Hepatocyte (in vitro differentiated cells): ENCODE data around the gene NFRKB. TPM values are rescaled to one million over a fixed set of nuclear protein-coding genes. Genes with fewer than 3 reads are reported as not detected.
A peak's percentile ranks its signal among the peaks of the same experiment; 100 is the strongest.
"Not testable (repeated sequence)": the region's sequence is repeated elsewhere in the genome, so short reads cannot be mapped to it uniquely, and the experiment has no call there.

Experiments used
- DNase-seq: peaks from one replicate; pipeline ENCODE4 v3.0.0-alpha.2; 2016; ENCODE audit warnings: low spot score
- H2AFZ ChIP-seq: fragments of 200-600 bp; sonication (generic); 2 replicates; pipeline ENCODE4 v1.6.0; 2016; ENCODE audit warnings: antibody characterized with exemption, mild to moderate bottlenecking
- H3K27ac ChIP-seq: fragments of 200-600 bp; sonication (generic); 2 replicates; pipeline ENCODE4 v1.5.1; 2016; ENCODE audit warnings: mild to moderate bottlenecking
- H3K27me3 ChIP-seq: fragments of 200-600 bp; sonication (generic); 2 replicates; pipeline ENCODE4 v1.6.1; 2016
- H3K36me3 ChIP-seq: fragments of 200-600 bp; sonication (generic); replicated peaks from 2 replicates; pipeline ENCODE4 v1.5.1; 2016; ENCODE audit warnings: low read depth; ENCODE audit not compliant: insufficient read depth
- H3K4me1 ChIP-seq: fragments of 200-600 bp; sonication (generic); 2 replicates; pipeline ENCODE4 v1.5.1; 2016; ENCODE audit warnings: mild to moderate bottlenecking, moderate library complexity; ENCODE audit not compliant: insufficient read depth
- H3K4me2 ChIP-seq: fragments of 200-600 bp; sonication (generic); 2 replicates; pipeline ENCODE4 v1.6.0; 2016
- H3K4me3 ChIP-seq: fragments of 200-600 bp; sonication (generic); 2 replicates; pipeline ENCODE4 v1.5.1; 2016; ENCODE audit warnings: mild to moderate bottlenecking
- H3K79me2 ChIP-seq: fragments of 200-600 bp; sonication (generic); 2 replicates; pipeline ENCODE4 v1.6.0; 2017; ENCODE audit warnings: mild to moderate bottlenecking
- H3K9me2 ChIP-seq: fragments of 200-600 bp; sonication (generic); replicated peaks from 2 replicates; pipeline ENCODE4 v1.6.0; 2017; ENCODE audit warnings: mild to moderate bottlenecking; ENCODE audit not compliant: insufficient read depth
- H3K9me3 ChIP-seq: fragments of 200-600 bp; sonication (generic); 2 replicates; pipeline ENCODE4 v1.5.1; 2016; ENCODE audit warnings: low read depth, mild to moderate bottlenecking
- H4K20me1 ChIP-seq: fragments of 200-600 bp; sonication (generic); 2 replicates; pipeline ENCODE4 v1.6.0; 2016; ENCODE audit warnings: mild to moderate bottlenecking; ENCODE audit not compliant: insufficient read depth, poor library complexity, severe bottlenecking
- CTCF ChIP-seq: fragments of 200-600 bp; sonication (generic); IDR thresholded peaks from 2 replicates; pipeline ENCODE4 v1.5.1; 2016; ENCODE audit warnings: antibody characterized with exemption, mild to moderate bottlenecking; ENCODE audit not compliant: poor library complexity
- EZH2 ChIP-seq: fragments of 200-600 bp; sonication (generic); IDR thresholded peaks from 2 replicates; pipeline ENCODE4 v1.6.1; 2016; ENCODE audit warnings: antibody characterized with exemption, mild to moderate bottlenecking, borderline replicate concordance
- EZH2phosphoT487 ChIP-seq: fragments of 200-600 bp; sonication (generic); IDR thresholded peaks from one replicate; pipeline ENCODE4 v1.6.1; 2018; ENCODE audit warnings: antibody characterized with exemption, mild to moderate bottlenecking, low read depth, moderate library complexity; ENCODE audit not compliant: unreplicated experiment, severe bottlenecking
- WGBS: methylation state at CpG from one replicate; pipeline ENCODE4 v1.1.6; 2016; ENCODE audit warnings: low lambda C conversion rate; ENCODE audit errors: missing lambda C conversion rate; 5-methylcytosine and 5-hydroxymethylcytosine counted together
- polyA plus RNA-seq: library from polyadenylated mRNA; unstranded; fragments of >200 nt; fragmentation: Nextera tagmentation; extraction: Ambion mirVana; gene quantifications from 2 replicates; pipeline ENCODE4 v1.2.1, GENCODE V29; 2016
- total RNA-seq: library from RNA; depleted of rRNA; stranded (reverse); fragments of >200 nt; gene quantifications from 2 replicates; pipeline ENCODE4 v1.2.3, GENCODE V29; 2014

Gene NFRKB
- total and polyA plus RNA-seq, 2 experiments from 2014 or later, result 12.8 to 27.3 TPM

- H3K27ac ChIP-seq, result no peak overlapping the region
- TF ChIP-seq CTCF (no peak), EZH2phosphoT487 (no peak), EZH2 (no peak)
- H2AFZ ChIP-seq, result no peak overlapping the region
- no peak overlapping the region for H3K4me3 ChIP-seq
- H3K36me3 ChIP-seq, result no peaks in the 10 kb centered on the region
- H3K4me2 ChIP-seq, result no peak overlapping the region
- H3K79me2 ChIP-seq, result no peaks in the 10 kb centered on the region
- H3K9me3 ChIP-seq, result no peaks in the 10 kb centered on the region
- H3K9me2 ChIP-seq, result no peaks in the 10 kb centered on the region
- DNase-seq, result no peak
- no peaks in the 10 kb centered on the region for H3K27me3 ChIP-seq
- H3K4me1 ChIP-seq, result peaks cover 27% of the 10 kb centered on the region
- WGBS, result 88% methylated on average over 15 of the region's 15 CpGs
- no peaks in the 10 kb centered on the region for H4K20me1 ChIP-seq
Measured at GRCh38 chr11:129849447-129850130, 45.8 kb downstream of the NFRKB start.

GRCh38 chr11:129847361-129847760, 48.0 kb downstream of the NFRKB start:
- H3K4me3 ChIP-seq, H2AFZ ChIP-seq, DNase-seq, H3K9me3 ChIP-seq, H3K27me3 ChIP-seq, H4K20me1 ChIP-seq, H3K79me2 ChIP-seq, H3K36me3 ChIP-seq, H3K9me2 ChIP-seq: not testable (repeated sequence)
- H3K4me1 ChIP-seq, result peaks cover 15% of the 10 kb centered on the region
- peak overlapping the region; percentile 88 for H3K27ac ChIP-seq
- peak overlapping the region; percentile 23 for H3K4me2 ChIP-seq
- 60% methylated on average over 2 of the region's 3 CpGs for WGBS

GRCh38 chr11:129846508-129847335, 48.7 kb downstream of the NFRKB start:
- Histone ChIP-seq H3K4me1 (peaks cover 15% of the 10 kb centered on the region), H3K9me2 (no peaks in the 10 kb centered on the region), H3K36me3 (no peaks in the 10 kb centered on the region), H3K4me3 (no peak overlapping the region), H3K27me3 (no peaks in the 10 kb centered on the region), H3K27ac (peak overlapping the region; percentile 88), H2AFZ (no peak overlapping the region), H3K4me2 (peak overlapping the region; percentile 23), H3K9me3 (no peaks in the 10 kb centered on the region), H4K20me1 (no peaks in the 10 kb centered on the region), H3K79me2 (peaks cover 5% of the 10 kb centered on the region)
- TF ChIP-seq EZH2phosphoT487, result peak; percentile 48
- TF ChIP-seq EZH2, result no peak
- peak; percentile 63 for DNase-seq
- WGBS, result 50% methylated on average over 6 of the region's 6 CpGs

Other genes starting within 250 kb of the NFRKB start
- gene TMEM45B, start 79.7 kb downstream of the NFRKB start, total RNA-seq, result 114 and 129 TPM in 2 replicates
- 71.0 and 97.2 TPM in 2 replicates for gene TMEM45B, start 79.7 kb downstream of the NFRKB start, polyA plus RNA-seq
- gene PRDM10, start 107.3 kb upstream of the NFRKB start, total RNA-seq, result 7.1 and 8.1 TPM in 2 replicates
- gene PRDM10, start 107.3 kb upstream of the NFRKB start, polyA plus RNA-seq, result 3.8 and 4.6 TPM in 2 replicates
- 485 and 500 TPM in 2 replicates for gene APLP2, start 174.3 kb upstream of the NFRKB start, total RNA-seq
- 475 and 481 TPM in 2 replicates for gene APLP2, start 174.3 kb upstream of the NFRKB start, polyA plus RNA-seq